PC-3 (cell line): ENCODE measurements around the gene SSUH2.

ENCODE experiments used
- EZH2 ChIP-seq: fragments of 300-600 bp; sonication (generic); IDR thresholded peaks from one replicate; pipeline ENCODE4 v1.6.1; 2017; ENCODE audit warnings: antibody characterized with exemption, mild to moderate bottlenecking, low read length; ENCODE audit not compliant: unreplicated experiment
- TF ChIP-seq, protein P1 (sequence below): fragments of 300-600 bp; sonication (generic); conservative IDR thresholded peaks from 2 replicates; pipeline ENCODE4 v1.5.1; 2017; ENCODE audit warnings: antibody characterized with exemption, low read depth, mild to moderate bottlenecking, low read length

DNA sequence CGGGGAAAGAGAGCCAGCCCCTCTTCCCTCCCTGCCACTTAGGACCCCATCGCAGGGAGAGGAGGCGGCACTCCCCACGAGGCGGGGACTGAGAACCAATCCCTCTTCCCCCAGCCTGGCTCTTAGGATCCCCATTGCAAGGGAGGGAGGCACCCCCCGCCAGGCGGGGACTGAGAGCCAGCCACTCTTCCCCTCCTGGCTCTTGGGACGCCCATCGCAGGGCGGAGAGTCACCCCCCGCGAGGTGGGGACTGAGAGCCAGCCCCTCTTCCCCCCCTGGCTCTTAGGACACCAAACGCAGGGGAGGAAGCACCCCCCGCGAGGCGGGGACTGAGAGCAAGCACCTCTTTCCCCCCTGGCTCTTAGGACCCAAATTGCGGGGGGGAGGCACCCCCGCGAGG lies 34.2 kb upstream of the SSUH2 start:
- TF ChIP-seq, protein P1, sequence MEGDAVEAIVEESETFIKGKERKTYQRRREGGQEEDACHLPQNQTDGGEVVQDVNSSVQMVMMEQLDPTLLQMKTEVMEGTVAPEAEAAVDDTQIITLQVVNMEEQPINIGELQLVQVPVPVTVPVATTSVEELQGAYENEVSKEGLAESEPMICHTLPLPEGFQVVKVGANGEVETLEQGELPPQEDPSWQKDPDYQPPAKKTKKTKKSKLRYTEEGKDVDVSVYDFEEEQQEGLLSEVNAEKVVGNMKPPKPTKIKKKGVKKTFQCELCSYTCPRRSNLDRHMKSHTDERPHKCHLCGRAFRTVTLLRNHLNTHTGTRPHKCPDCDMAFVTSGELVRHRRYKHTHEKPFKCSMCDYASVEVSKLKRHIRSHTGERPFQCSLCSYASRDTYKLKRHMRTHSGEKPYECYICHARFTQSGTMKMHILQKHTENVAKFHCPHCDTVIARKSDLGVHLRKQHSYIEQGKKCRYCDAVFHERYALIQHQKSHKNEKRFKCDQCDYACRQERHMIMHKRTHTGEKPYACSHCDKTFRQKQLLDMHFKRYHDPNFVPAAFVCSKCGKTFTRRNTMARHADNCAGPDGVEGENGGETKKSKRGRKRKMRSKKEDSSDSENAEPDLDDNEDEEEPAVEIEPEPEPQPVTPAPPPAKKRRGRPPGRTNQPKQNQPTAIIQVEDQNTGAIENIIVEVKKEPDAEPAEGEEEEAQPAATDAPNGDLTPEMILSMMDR: no peak
- TF ChIP-seq EZH2: no peak
